Eye (tissue), 1 donor: ENCODE data around the gene DPY19L3.

Experiments
- DNase-seq: peaks from one replicate; pipeline ENCODE4 v3.0.0-alpha.2; 2015

DPY19L3 gene

GRCh38 chr19:32530773-32531172, 125.2 kb downstream of the DPY19L3 start:
- no peak for DNase-seq

GRCh38 chr19:32532233-32532632, 126.7 kb downstream of the DPY19L3 start:
- no peak for DNase-seq
